GM19324 (cell line): ENCODE results near the gene TFR2.
"Not testable (repeated sequence)": the region's sequence is repeated elsewhere in the genome, so short reads cannot be mapped to it uniquely, and the experiment has no call there.

Source experiments
- ATAC-seq: cut with Tn5 transposase; IDR thresholded peaks from one replicate; pipeline ENCODE4 v1.9.1; 2021; ENCODE audit warnings: mild to moderate bottlenecking, moderate library complexity; ENCODE audit not compliant: unreplicated experiment, low FRiP score

The TFR2 gene

GRCh38 chr7:100679129-100679926 lies 38.0 kb upstream of the TFR2 start:
- ATAC-seq = no peak

- no peak for ATAC-seq
These were observed 37.1 kb upstream of the TFR2 start for GRCh38 chr7:100678291-100678984.

GRCh38 chr7:100677308-100678267 lies 36.2 kb upstream of the TFR2 start:
- no peak for ATAC-seq

- no peak for ATAC-seq
These were observed 35.4 kb upstream of the TFR2 start for GRCh38 chr7:100676501-100677306.

GRCh38 chr7:100675581-100676350 lies 34.4 kb upstream of the TFR2 start:
- ATAC-seq = peak; percentile 25

GRCh38 chr7:100675105-100675451 lies 33.7 kb upstream of the TFR2 start:
- ATAC-seq = peak; percentile 1

GRCh38 chr7:100674411-100675104 lies 33.2 kb upstream of the TFR2 start:
- ATAC-seq = no peak

GRCh38 chr7:100673942-100674410 lies 32.6 kb upstream of the TFR2 start:
- ATAC-seq = peak; percentile 6

- ATAC-seq = peak; percentile 76
These were observed 32.1 kb upstream of the TFR2 start, which contains the start of gene GNB2 for GRCh38 chr7:100673302-100673941. GNB2 (plus strand) TSS chr7:100673740; CDS start chr7:100676266, 2,526 bp downstream.

- no peak for ATAC-seq
These were observed 30.3 kb upstream of the TFR2 start for GRCh38 chr7:100671353-100672327.

GRCh38 chr7:100670074-100670473 lies 28.7 kb upstream of the TFR2 start:
- ATAC-seq = no peak

GRCh38 chr7:100669106-100669505 lies 27.8 kb upstream of the TFR2 start:
- not testable (repeated sequence) for ATAC-seq

GRCh38 chr7:100668069-100668449 lies 26.7 kb upstream of the TFR2 start:
- ATAC-seq = no peak

GRCh38 chr7:100667331-100668068 lies 26.1 kb upstream of the TFR2 start:
- no peak for ATAC-seq

GRCh38 chr7:100665168-100665726 lies 23.9 kb upstream of the TFR2 start:
- no peak for ATAC-seq
